Stimulated activated CD8-positive, alpha-beta memory T cell treated with anti-CD3 and anti-CD28 coated beads, Interleukin-7, amount 100 ng/mL, for 4 hours (primary cell): ENCODE data around the gene NOC2L.

ENCODE experiments used
- DNase-seq, 2 donors: peaks; one replicate each; pipeline ENCODE4 v3.0.0-alpha.2; 2020; ENCODE audit warnings: low read depth in 2 of 2

The NOC2L gene

GRCh38 chr1:916173-917075 is 42.6 kb downstream of the NOC2L start:
- no peak for DNase-seq

DNA sequence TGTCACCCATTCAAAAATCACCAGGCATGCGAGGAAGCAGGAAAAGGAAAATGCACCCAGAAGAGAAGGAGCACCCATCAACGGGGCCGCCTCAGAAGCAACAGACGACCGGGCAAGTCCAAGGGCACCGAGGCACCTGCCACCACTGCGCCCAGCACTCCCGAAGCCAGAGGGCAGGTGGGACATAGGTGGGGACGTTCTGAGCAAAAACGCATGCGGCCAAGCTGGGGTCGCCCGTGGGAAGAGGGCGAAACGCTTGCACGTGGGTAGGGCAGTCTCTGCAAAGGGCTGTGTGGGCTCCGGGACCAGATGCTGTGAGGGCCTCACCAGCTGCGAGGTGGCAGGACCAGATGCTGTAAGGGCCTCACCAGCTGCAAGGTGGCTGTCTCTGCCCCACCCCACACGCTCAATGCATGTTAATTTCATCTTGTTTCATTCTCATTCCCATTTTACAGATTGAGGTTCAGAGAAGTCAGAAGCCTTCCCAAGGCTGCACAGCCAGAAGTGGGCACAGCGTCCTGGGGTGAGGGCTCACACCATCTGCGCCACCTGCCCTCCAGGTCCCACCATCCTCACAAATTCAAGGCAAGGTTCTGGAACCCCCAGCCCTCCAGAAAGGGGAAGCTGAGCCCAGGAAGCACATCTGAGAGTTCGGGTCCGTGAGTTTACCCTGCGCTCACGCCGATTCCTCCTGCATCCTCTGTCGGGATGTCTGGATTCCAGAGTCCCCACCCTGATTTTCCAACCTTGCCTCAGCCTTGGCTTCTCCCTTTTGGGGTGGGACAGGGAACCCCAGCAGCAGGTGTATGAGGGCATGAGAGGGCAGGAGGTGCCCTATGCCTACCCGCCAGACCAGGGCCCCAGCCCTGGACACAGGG is 43.5 kb downstream of the NOC2L start:
- no peak for DNase-seq

DNA sequence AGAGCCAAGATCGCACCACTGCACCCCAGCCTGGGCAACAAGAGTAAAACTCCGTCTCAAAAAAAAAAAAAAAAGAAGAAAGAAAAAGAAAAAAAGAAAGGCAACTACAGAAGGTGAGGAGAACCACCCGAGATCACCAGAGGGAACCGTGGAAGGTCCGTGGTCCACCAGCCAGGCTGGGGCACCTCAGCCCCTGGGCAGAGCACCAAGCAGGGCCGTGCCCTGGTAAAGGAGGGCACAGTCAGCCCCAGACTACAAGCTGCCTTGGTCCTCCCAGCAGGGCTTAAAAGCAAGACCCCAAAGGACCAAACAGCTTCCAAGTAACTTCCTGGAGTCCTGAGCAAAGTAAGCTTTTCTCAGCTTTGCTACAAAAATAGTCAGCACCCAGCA is 44.2 kb downstream of the NOC2L start:
- DNase-seq = no peak

DNA sequence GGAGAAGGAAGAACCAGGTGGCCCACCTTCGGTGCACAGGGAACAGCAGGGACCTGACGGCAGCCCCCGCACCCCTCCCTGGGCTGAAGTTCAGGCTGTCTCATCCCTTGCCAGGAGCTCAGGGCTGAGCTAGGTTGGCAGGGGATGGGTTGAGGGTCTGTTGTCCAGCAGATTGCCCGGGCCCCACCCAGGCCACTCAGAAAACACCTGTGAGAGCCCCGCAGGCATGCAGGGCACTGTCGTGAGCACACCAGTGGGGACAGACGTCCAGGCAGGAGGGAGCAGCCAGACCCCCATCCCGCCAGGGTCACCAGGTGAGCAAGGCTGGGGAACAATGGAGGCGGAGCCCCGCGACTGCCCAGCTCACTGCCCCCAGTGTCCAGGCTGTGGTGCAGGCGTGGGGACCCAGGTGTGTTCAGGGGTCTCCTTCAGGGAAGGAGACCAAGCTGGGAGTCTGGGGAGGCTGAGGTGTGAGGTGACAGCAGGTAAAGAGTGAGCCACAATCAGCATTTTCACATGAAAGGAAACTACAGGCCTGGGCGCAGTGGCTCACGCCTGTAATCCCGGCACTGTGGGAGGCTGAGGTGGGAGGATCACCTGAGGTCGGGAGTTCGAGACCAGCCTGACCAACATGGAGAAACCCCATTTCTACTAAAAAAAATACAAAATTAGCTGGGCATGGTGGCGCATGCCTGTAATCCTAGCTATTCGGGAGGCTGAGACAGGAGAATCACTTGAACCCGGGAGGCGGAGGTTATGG is 44.7 kb downstream of the NOC2L start:
- DNase-seq = no peak

DNA sequence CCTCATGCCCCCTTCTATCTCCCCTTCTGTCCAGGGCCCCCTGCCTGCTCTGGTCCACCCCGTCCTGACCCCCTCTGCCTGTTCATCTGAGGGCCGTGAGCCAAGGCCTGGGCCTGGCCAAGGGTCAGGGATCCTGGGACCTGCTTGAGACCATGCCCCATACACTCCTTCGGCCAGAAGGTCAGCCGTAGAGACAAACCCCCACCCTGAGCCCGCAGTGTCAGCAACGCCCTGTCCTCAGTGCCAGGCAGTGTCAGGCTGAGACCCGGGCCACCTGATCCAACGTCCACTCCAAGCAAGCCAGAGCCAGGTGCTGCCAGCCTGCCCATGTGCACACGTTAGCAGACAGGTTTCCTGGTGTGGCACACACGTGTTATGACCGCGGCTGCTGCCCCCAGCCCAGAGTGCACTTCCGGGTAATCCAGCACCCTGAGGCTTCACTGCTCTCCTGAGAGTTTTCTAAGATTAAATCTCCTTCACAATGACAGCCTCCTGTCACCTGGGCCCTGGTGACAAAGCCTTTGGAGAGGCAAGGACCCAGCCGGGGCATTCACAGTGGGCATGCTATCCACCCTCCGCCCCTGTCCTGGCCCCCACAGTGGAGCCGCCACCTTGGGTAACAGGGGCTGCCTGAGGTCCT is 45.4 kb downstream of the NOC2L start:
- no peak for DNase-seq

DNA sequence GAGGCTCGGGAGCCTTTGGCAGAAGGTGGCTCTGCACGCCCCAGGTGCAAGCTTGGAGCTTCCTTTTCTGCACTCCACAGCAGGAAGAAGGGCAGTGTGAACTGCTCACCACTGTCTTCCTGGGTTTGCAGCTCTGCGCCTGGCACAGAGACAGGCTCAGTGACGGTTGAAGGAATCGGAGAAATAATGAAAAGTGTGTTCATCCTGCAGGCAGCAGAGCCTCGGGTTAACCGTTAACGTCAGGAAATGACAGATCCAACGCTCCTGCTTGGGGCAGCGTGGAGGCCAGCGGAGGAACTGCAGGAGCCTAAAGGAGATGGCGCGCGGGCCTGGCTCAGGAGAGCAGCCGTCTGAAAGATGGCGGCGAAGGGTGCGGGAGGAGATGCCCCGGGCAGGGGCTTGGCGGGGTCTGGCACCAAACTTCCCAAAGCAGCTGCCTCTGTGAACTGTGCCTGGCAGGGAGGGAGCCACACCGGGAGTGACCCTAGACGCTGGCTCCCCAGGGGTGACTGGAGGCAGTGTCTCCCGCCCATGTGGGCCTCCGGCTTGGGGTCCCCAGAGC is 46.2 kb downstream of the NOC2L start:
- no peak for DNase-seq

- DNase-seq = no peak
Observed at GRCh38 chr1:911875-912739, 46.9 kb downstream of the NOC2L start.

- no peak for DNase-seq
Observed at GRCh38 chr1:910881-911721, 48.0 kb downstream of the NOC2L start.

DNA sequence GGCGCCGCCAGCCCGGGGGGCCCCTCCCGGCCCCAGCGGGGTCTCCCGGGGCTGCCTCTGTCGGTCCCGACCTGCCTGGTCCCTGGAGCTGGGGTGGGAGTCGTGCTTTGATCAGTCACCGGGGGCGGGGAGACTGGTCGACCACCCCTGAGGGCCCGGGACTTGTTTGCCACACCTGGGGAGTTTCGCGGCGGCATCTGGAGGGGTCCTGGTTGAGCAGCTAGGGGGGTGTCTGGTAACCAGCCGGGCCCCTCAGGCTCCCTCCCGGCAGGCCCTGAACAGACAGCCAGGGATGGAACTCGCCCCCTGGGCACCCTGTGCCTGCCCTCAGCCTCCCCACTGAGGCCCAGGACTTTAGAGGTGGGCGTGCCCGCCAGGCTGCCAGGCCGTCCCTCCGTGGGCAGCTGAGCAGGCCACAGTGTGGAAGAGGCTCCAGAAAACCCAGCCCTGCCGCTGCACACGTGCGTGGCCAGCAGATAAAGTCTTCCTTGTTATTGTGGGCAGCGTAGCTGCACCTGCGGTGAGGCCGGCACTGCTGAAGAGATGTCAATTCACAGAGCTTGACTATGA is 48.7 kb downstream of the NOC2L start:
- no peak for DNase-seq

GRCh38 chr1:909861-910310 is 49.2 kb downstream of the NOC2L start:
- DNase-seq = no peak

DNA sequence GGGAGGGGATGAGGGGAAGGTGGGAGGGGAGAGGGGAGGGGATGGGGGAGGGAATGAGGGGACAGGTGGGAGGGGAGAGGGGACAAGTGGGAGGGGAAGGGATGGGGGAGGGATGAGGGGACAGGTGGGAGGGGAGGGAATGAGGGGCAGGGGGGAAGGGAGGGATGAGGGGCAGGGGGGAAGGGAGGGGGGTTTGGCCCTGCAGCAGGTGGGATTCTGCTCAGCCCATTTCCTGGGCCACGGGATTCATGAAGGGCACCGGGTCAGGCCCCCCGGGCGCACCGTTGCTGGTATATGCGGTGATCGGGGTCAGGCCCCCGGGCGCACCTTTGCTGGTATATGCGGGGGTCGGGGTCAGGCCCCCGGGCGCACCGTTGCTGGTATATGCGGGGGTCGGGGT is 50.4 kb downstream of the NOC2L start:
- DNase-seq = no peak

DNA sequence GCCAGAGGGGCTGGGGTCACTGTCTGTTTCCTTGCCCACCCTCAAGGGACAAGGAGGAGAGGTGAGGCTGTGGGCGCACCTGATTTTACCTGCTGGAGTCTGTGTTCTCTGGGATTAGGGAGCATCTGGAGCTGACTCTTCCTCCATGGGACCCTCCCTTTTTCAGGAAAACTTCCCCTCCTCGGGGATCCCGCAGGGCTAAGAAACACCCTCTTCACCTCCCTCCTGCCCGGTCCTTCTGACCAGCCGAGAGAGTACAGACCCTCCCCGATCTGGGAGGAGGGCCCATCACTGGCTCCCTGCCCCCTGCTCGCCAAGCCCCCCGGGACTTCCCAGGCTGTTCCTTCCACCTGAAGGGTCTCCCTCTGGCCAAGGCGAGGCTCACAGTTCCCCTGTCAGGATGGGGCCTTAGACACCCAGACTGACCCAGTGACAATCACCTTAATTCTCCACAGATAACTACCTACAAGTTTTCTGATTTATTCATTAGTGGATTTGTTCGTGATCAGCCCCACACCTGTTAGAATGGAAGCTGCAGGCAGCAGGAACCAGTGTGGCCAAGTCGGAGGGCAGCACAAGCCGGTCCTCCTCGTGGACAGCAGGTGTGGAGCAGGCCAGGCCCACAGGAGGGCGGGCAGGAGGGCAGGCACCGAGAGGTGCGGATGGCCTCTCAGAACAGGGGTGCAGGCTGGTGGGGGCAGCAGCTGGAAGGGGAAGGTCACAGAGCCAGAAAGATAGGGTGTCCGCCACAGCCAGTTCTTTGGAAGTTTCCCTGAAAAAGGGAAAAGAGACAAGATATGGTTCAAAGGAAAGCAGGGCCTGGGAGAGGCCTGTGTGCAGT is 51.2 kb downstream of the NOC2L start:
- no peak for DNase-seq

- no peak for DNase-seq
Observed at GRCh38 chr1:906600-907420, 52.2 kb downstream of the NOC2L start.

GRCh38 chr1:905811-906599 is 53.1 kb downstream of the NOC2L start:
- DNase-seq = no peak

DNA sequence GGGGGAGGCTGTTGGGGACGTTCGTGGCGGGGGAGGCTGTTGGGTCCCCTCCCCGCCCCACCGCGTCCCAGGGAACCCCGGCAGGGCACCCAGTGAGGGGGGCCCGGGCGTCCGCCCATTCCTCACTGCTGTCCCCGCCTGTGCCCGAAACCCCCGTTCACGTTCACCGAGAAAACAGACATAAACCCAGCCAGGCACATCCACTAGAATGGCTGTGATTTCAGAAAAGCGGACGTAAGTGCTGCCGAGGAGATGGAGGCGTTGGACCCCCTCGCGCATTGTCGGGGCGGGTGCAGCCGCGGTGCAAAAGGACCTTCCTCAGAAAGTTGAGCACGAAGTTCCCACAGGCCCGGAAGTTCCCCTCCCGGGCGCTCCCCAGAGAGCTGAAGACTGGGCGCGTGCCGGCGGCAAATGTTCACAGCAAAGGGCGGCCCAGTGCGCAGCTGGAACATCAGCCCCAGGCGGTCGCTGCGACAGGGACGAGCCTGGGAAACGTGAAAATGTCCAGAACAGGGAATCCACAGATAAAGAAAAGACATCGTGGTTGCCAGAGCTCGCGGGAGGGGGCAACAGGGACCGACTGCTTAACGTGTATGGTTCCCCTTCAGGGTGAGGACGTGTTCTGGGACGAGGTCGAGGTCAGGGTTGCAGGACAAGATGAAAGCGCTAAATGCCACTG is 53.8 kb downstream of the NOC2L start:
- no peak for DNase-seq
